Measurements from ENCODE around the gene PPP1R17. TPM values are rescaled to one million over a fixed set of nuclear protein-coding genes. Genes with fewer than 3 reads are reported as not detected.

The PPP1R17 gene
- 7.7 and 8.8 TPM in 2 replicates for polyA plus RNA-seq
- 3.2 and 3.9 TPM in 2 replicates for polyA minus RNA-seq

GRCh38 chr7:31687024-31687748 lies at the start of gene PPP1R17:
Gene PPP1R17, plus strand, starts transcription at chr7:31687215. Its CDS starts 5,227 bp downstream, at chr7:31692442.
- TF ChIP-seq EZH2 (IDR thresholded peaks at IDR 0.05; ENCODE audit: borderline replicate concordance, insufficient read depth, low read length, poor library complexity, severe bottlenecking) (no peak), EP300 (conservative IDR thresholded peaks at IDR 0.05; ENCODE audit: poor library complexity, severe bottlenecking) (peak; percentile 51), SMC3 (conservative IDR thresholded peaks at IDR 0.05; ENCODE audit: poor library complexity) (peak; percentile 20), TAF1 (IDR thresholded peaks at IDR 0.05; ENCODE audit: low read depth) (no peak), POLR2AphosphoS5 (IDR thresholded peaks at IDR 0.05) (peak; percentile 53), MXI1 (conservative IDR thresholded peaks at IDR 0.05; ENCODE audit: poor library complexity, severe bottlenecking) (no peak)
- Histone ChIP-seq H4K20me1 (ENCODE audit: insufficient read depth) (no peaks in the 10 kb centered on the region), H3K36me3 (ENCODE audit: insufficient read depth, low read length) (no peaks in the 10 kb centered on the region), H3K9ac (ENCODE audit: low read length) (no peak within 1 kb of the TSS), H3K9me2 (ENCODE audit: insufficient read depth, low read length) (no peaks in the 10 kb centered on the region), H3F3A (ENCODE audit: insufficient read depth, low read length, poor library complexity, severe bottlenecking) (no peaks in the 10 kb centered on the region), H3K4me2 (ENCODE audit: low read length) (no peak within 1 kb of the TSS), H2AFZ (ENCODE audit: low read depth, low read length) (no peak within 1 kb of the TSS), H3K79me2 (replicated peaks; ENCODE audit: insufficient read depth, low read length) (no peaks in the 10 kb centered on the region), H3K9me3 (ENCODE audit: low read length) (no peaks in the 10 kb centered on the region), H3K27ac (ENCODE audit: low read length) (peak within 1 kb of the TSS; percentile 43), H3K27me3 (ENCODE audit: insufficient read depth, low read depth, low read length) (no peaks in the 10 kb centered on the region), H3K4me3 (ENCODE audit: low read length) (peak within 1 kb of the TSS; percentile 50)

DNA sequence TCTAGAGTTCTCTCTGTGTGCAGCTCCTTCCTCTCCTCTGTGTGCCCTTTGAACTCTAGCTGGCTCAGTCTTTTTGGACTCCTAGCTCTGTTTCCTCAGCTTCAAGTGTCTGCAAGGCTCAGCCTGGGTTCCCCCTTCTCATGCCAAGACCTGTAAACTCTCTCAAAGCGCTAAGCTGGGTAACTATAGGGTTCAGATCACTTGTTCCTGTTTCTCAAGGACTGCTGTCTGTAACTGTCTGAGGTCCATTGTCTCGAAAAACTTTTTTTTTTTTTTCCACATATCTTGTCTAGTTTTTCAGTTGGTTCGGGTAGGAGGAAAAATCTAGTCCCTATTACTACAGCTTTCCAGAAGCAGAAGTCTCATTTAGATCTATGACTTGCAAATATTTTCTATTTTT lies 46.6 kb upstream of the PPP1R17 start:
- Histone ChIP-seq H3K4me3 (ENCODE audit: low read length) (no peak overlapping the region), H3K27ac (ENCODE audit: low read length) (no peak overlapping the region), H3K9me2 (ENCODE audit: insufficient read depth, low read length) (no peaks in the 10 kb centered on the region), H3K9me3 (ENCODE audit: low read length) (no peaks in the 10 kb centered on the region), H3F3A (ENCODE audit: insufficient read depth, low read length, poor library complexity, severe bottlenecking) (no peaks in the 10 kb centered on the region), H2AFZ (ENCODE audit: low read depth, low read length) (no peak overlapping the region), H3K27me3 (ENCODE audit: insufficient read depth, low read depth, low read length) (no peaks in the 10 kb centered on the region), H3K9ac (ENCODE audit: low read length) (no peak overlapping the region), H3K4me2 (ENCODE audit: low read length) (no peak overlapping the region), H3K79me2 (replicated peaks; ENCODE audit: insufficient read depth, low read length) (no peaks in the 10 kb centered on the region), H3K36me3 (ENCODE audit: insufficient read depth, low read length) (no peaks in the 10 kb centered on the region), H4K20me1 (ENCODE audit: insufficient read depth) (no peaks in the 10 kb centered on the region)
- TF ChIP-seq CTCF (IDR thresholded peaks at IDR 0.05; ENCODE audit: poor library complexity, severe bottlenecking) = no peak

GRCh38 chr7:31642681-31643115 lies 44.3 kb upstream of the PPP1R17 start:
- Histone ChIP-seq H3K36me3 (ENCODE audit: insufficient read depth, low read length) (no peaks in the 10 kb centered on the region), H3K9me3 (ENCODE audit: low read length) (no peaks in the 10 kb centered on the region), H3K9ac (ENCODE audit: low read length) (no peak overlapping the region), H3K4me3 (ENCODE audit: low read length) (no peak overlapping the region), H2AFZ (ENCODE audit: low read depth, low read length) (no peak overlapping the region), H4K20me1 (ENCODE audit: insufficient read depth) (no peaks in the 10 kb centered on the region), H3K4me2 (ENCODE audit: low read length) (no peak overlapping the region), H3K79me2 (replicated peaks; ENCODE audit: insufficient read depth, low read length) (no peaks in the 10 kb centered on the region), H3K9me2 (ENCODE audit: insufficient read depth, low read length) (no peaks in the 10 kb centered on the region), H3K27ac (ENCODE audit: low read length) (no peak overlapping the region), H3K27me3 (ENCODE audit: insufficient read depth, low read depth, low read length) (no peaks in the 10 kb centered on the region), H3F3A (ENCODE audit: insufficient read depth, low read length, poor library complexity, severe bottlenecking) (no peaks in the 10 kb centered on the region)
- TF ChIP-seq POLR2AphosphoS5 (IDR thresholded peaks at IDR 0.05) (no peak), REST (IDR thresholded peaks at IDR 0.05; ENCODE audit: borderline replicate concordance) (no peak), TAF1 (IDR thresholded peaks at IDR 0.05; ENCODE audit: low read depth) (no peak), MXI1 (conservative IDR thresholded peaks at IDR 0.05; ENCODE audit: poor library complexity, severe bottlenecking) (no peak), SMC3 (conservative IDR thresholded peaks at IDR 0.05; ENCODE audit: poor library complexity) (no peak), EP300 (conservative IDR thresholded peaks at IDR 0.05; ENCODE audit: poor library complexity, severe bottlenecking) (no peak), RAD21 (conservative IDR thresholded peaks at IDR 0.05) (no peak), EZH2 (IDR thresholded peaks at IDR 0.05; ENCODE audit: borderline replicate concordance, insufficient read depth, low read length, poor library complexity, severe bottlenecking) (no peak), CTCF (IDR thresholded peaks at IDR 0.05; ENCODE audit: poor library complexity, severe bottlenecking) (no peak)

All from neural cell (in vitro differentiated cells).